ENCODE results near the gene ARHGAP33.

- TF ChIP-seq, protein P1, sequence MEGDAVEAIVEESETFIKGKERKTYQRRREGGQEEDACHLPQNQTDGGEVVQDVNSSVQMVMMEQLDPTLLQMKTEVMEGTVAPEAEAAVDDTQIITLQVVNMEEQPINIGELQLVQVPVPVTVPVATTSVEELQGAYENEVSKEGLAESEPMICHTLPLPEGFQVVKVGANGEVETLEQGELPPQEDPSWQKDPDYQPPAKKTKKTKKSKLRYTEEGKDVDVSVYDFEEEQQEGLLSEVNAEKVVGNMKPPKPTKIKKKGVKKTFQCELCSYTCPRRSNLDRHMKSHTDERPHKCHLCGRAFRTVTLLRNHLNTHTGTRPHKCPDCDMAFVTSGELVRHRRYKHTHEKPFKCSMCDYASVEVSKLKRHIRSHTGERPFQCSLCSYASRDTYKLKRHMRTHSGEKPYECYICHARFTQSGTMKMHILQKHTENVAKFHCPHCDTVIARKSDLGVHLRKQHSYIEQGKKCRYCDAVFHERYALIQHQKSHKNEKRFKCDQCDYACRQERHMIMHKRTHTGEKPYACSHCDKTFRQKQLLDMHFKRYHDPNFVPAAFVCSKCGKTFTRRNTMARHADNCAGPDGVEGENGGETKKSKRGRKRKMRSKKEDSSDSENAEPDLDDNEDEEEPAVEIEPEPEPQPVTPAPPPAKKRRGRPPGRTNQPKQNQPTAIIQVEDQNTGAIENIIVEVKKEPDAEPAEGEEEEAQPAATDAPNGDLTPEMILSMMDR (IDR thresholded peaks at IDR 0.05; ENCODE audit: low read depth, low read length), result no peak
- no peak for TF ChIP-seq EZH2phosphoT487 (IDR thresholded peaks at IDR 0.05; ENCODE audit: low read depth)
These were observed 6.3 kb downstream of the ARHGAP33 start for GRCh38 chr19:35781650-35782049.

All from OCI-LY3 (cell line).